Duodenal mucosa (tissue), 2 donors: Measurements from ENCODE around the gene APCDD1.
"Not testable (repeated sequence)": the region's sequence is repeated elsewhere in the genome, so short reads cannot be mapped to it uniquely, and the experiment has no call there.

Experiments
- H3K27ac ChIP-seq: one replicate; pipeline ENCODE4 v1.7.0; 2013; ENCODE audit warnings: low read depth, low read length
- H3K27me3 ChIP-seq, 2 donors: one replicate each; pipeline ENCODE4 v1.7.0; 2013; ENCODE audit warnings: low read length in 2 of 2, control low read depth in 1 of 2; ENCODE audit not compliant: insufficient read depth in 2 of 2, control insufficient read depth in 1 of 2
- H3K36me3 ChIP-seq, 2 donors: one replicate each; pipeline ENCODE4 v1.7.0; 2013; ENCODE audit warnings: low read length in 2 of 2, control low read depth in 1 of 2; ENCODE audit not compliant: insufficient read depth in 2 of 2, control insufficient read depth in 1 of 2
- H3K4me1 ChIP-seq, 2 donors: one replicate each; pipeline ENCODE4 v1.7.0; 2013; ENCODE audit warnings: low read length in 2 of 2, control low read depth in 1 of 2; ENCODE audit not compliant: insufficient read depth in 2 of 2, control insufficient read depth in 1 of 2
- H3K4me3 ChIP-seq, 2 donors: one replicate each; pipeline ENCODE4 v1.7.0; 2013; ENCODE audit warnings: low read length in 2 of 2, low read depth in 1 of 2
- H3K9ac ChIP-seq, 2 donors: one replicate each; pipeline ENCODE4 v1.7.0; 2013; ENCODE audit warnings: low read length in 2 of 2, low read depth in 1 of 2
- H3K9me3 ChIP-seq, 2 donors: one replicate each; pipeline ENCODE4 v1.7.0; 2013; ENCODE audit warnings: low read length in 2 of 2, control low read depth in 1 of 2; ENCODE audit not compliant: control insufficient read depth in 1 of 2

APCDD1 gene

DNA sequence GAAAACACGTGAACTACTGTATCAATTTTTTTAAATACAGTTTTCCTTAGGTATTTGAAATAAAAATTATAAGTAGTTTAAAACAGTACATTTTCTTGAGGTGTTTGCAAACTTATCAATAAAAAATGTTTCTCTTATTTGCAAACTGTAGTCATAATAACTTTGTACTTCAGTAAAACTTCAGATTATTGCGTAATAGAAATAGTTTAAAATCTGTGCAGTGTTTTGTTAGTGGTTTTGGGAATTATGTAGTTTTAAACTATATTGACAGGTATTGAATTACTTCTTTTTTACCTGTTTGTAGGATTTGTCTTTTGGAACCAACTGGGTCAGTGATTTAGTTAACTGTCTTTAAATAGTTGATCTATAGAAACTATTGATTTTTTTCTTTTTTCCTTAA is 78.7 kb downstream of the APCDD1 start:
- Histone ChIP-seq H3K9me3 (no peaks in the 10 kb centered on the region), H3K36me3 (peaks cover 0 to 14% of the 10 kb centered on the region in 2 donors), H3K4me3 (no peak overlapping the region), H3K9ac (no peak overlapping the region), H3K4me1 (peaks cover 4 to 6% of the 10 kb centered on the region in 2 donors), H3K27ac (no peak overlapping the region), H3K27me3 (no peaks in the 10 kb centered on the region)

DNA sequence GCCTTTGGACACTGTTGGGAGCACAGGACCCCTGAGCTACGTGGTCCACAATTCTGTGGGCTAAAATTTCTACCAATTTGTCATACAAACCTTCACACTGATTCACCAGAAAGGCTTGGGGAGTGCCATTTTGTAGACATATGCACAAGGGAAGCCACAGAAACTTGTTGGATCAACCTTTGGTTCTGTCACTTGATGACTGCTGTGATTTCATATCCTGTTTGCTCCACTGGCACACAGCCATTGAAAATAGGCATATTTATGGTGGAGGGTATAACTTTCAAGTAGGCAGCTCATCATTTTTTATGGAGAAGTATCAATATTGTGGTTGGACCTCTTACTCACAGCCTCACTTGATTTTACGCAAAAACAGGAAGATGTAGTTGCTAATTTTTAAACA is 81.8 kb downstream of the APCDD1 start:
- Histone ChIP-seq H3K27me3 (no peaks in the 10 kb centered on the region), H3K9me3 (no peaks in the 10 kb centered on the region), H3K4me3 (no peak overlapping the region), H3K27ac (no peak overlapping the region), H3K36me3 (peaks cover 9 to 37% of the 10 kb centered on the region in 2 donors), H3K4me1 (no peaks in the 10 kb centered on the region), H3K9ac (no peak overlapping the region)

DNA sequence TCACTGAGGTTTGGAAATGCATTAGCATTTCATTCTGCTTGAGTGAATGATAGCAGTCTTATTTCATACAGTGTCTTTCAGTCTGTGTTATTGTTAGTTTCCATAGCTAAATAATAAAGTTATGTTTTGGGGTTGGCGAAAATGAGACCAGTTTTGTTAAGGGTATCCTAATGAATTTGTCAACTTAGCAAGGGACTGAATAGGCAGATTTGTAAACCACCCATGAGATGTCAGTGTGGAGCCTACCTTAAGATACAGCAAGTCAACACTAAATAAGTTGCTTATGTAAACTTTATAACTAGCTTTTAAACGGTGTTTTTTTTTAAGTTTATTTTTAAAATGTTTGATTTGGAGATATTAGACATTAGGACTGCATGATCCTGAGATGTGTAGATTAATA is 83.3 kb downstream of the APCDD1 start:
- no peak overlapping the region for H3K9ac ChIP-seq
- H3K27me3 ChIP-seq, result no peaks in the 10 kb centered on the region
- H3K27ac ChIP-seq, result no peak overlapping the region
- no peaks in the 10 kb centered on the region for H3K9me3 ChIP-seq
- H3K4me1 ChIP-seq, result no peaks in the 10 kb centered on the region
- no peak overlapping the region for H3K4me3 ChIP-seq
- H3K36me3 ChIP-seq, result peaks cover 17 to 47% of the 10 kb centered on the region in 2 donors

- peaks cover 18 to 52% of the 10 kb centered on the region in 2 donors for H3K36me3 ChIP-seq
- H3K9me3 ChIP-seq, H3K27ac ChIP-seq, H3K27me3 ChIP-seq, H3K4me1 ChIP-seq, H3K4me3 ChIP-seq, H3K9ac ChIP-seq: not testable (repeated sequence)
These were observed 84.7 kb downstream of the APCDD1 start for GRCh38 chr18:10539124-10539523.
